GM12891 (cell line): ENCODE results near the gene UBA7.

Experiments
- PAX5 ChIP-seq: IDR thresholded peaks from 2 replicates; pipeline ENCODE4 v1.6.1; 2011; ENCODE audit warnings: low read length, moderate library complexity, mild to moderate bottlenecking; ENCODE audit not compliant: insufficient read depth, severe bottlenecking
- POLR2A ChIP-seq: IDR thresholded peaks from 2 replicates; pipeline ENCODE4 v1.6.1; 2011; ENCODE audit warnings: low read depth, low read length, control low read depth
- POLR2AphosphoS5 ChIP-seq: IDR thresholded peaks from 2 replicates; pipeline ENCODE4 v1.6.1; 2011; ENCODE audit warnings: low read depth, low read length, control low read depth
- POU2F2 ChIP-seq: IDR thresholded peaks from 2 replicates; pipeline ENCODE4 v1.6.1; 2011; ENCODE audit warnings: low read depth, mild to moderate bottlenecking, control low read depth, low read length, moderate library complexity
- SPI1 ChIP-seq: IDR thresholded peaks from 2 replicates; pipeline ENCODE4 v1.6.1; 2011; ENCODE audit warnings: low read depth, low read length, control low read depth
- TAF1 ChIP-seq: IDR thresholded peaks from 2 replicates; pipeline ENCODE4 v1.6.1; 2011; ENCODE audit warnings: low read depth, low read length, control low read depth

DNA sequence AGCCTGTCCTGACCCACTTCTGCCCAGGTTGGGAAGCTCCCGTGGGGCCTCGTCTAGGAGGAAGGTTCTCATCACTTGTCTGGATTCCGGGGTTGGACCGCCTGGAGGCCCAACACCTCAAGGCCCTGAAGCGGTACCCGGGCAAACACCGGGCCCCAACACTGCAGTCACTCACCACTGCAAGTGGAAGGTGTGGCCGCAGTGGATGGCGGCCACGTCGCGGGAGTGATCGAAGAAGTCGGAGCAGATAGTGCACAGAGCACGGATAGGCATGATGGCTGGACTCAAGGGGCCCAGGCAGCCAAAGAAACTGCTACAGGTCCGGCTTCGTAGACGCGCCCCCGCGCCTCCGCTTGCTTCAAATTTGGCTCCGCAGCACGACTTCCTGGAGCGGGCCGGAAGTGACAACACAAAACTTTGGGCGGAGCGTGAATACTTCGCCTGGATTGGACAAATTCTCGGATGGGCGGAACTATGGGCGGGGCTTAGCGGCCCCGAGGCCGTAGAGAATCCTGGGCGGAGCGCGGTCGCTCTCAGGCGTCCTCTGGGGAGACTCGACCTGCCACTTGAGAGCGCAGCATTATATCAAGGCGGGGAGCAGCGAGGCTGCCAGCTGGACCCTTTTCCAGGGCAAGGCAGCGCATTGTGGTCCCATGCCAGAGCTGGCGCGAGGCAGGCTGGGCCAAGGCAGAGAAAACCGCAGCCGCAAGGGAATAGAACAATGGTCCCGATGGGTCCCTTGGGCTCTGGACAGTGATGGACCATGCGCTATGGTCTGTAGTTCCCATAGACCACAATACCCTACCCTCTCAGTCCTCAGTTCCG lies 42.6 kb upstream of the UBA7 start, which contains the start of gene TRAIP:
- peak; percentile 49; the same call in 1 of the 2 replicates for TF ChIP-seq POLR2A
- TF ChIP-seq POLR2AphosphoS5, result 0 out of 2 replicates have a peak, but pooled peaks have one; percentile 27
- no peak for TF ChIP-seq TAF1
- TF ChIP-seq PAX5, result no peak
- TF ChIP-seq POU2F2, result 0 out of 2 replicates have a peak, but pooled peaks have one; percentile 26
- TF ChIP-seq SPI1, result no peak
